HS-27A (cell line): ENCODE results near the gene NCF4.

ENCODE experiments used
- DNase-seq: peaks from one replicate; pipeline ENCODE4 v3.0.0-alpha.2; 2012; ENCODE audit warnings: low read depth, missing footprints

The NCF4 gene

GRCh38 chr22:36864454-36865215, 3.8 kb downstream of the NCF4 start:
- DNase-seq = no peak

- DNase-seq = no peak
Measured at GRCh38 chr22:36865346-36865745, 4.5 kb downstream of the NCF4 start.

- no peak for DNase-seq
Measured at GRCh38 chr22:36867695-36868094, 6.9 kb downstream of the NCF4 start.

GRCh38 chr22:36868546-36869181, 7.9 kb downstream of the NCF4 start:
- DNase-seq = no peak

GRCh38 chr22:36870250-36870649, 9.4 kb downstream of the NCF4 start:
- no peak for DNase-seq

- no peak for DNase-seq
Measured at GRCh38 chr22:36871669-36872081, 10.9 kb downstream of the NCF4 start.

- DNase-seq = no peak
Measured at GRCh38 chr22:36872084-36872483, 11.3 kb downstream of the NCF4 start.

- DNase-seq = no peak
Measured at GRCh38 chr22:36872866-36873498, 12.2 kb downstream of the NCF4 start.

- DNase-seq = no peak
Measured at GRCh38 chr22:36873614-36874308, 13.0 kb downstream of the NCF4 start.

GRCh38 chr22:36874309-36874696, 13.5 kb downstream of the NCF4 start:
- DNase-seq = no peak

GRCh38 chr22:36874736-36875135, 13.9 kb downstream of the NCF4 start:
- DNase-seq = no peak

GRCh38 chr22:36875741-36876140, 14.9 kb downstream of the NCF4 start:
- DNase-seq = no peak

GRCh38 chr22:36879775-36880174, 19.0 kb downstream of the NCF4 start:
- DNase-seq = no peak

- DNase-seq = no peak
Measured at GRCh38 chr22:36881504-36882245, 20.9 kb downstream of the NCF4 start.

- no peak for DNase-seq
Measured at GRCh38 chr22:36884349-36885158, 23.7 kb downstream of the NCF4 start.

GRCh38 chr22:36885474-36885873, 24.7 kb downstream of the NCF4 start:
- DNase-seq = no peak

GRCh38 chr22:36886016-36886415, 25.2 kb downstream of the NCF4 start:
- no peak for DNase-seq

GRCh38 chr22:36887162-36887561, 26.4 kb downstream of the NCF4 start:
- DNase-seq = no peak

GRCh38 chr22:36891646-36892045, 30.8 kb downstream of the NCF4 start:
- no peak for DNase-seq

GRCh38 chr22:36892292-36892691, 31.5 kb downstream of the NCF4 start:
- no peak for DNase-seq

GRCh38 chr22:36893262-36893661, 32.5 kb downstream of the NCF4 start:
- no peak for DNase-seq
